ENCODE results near the gene GBA2.

GRCh38 chr9:35698231-35698630, 50.8 kb downstream of the GBA2 start:
- no peak for TF ChIP-seq CTCF (IDR thresholded peaks at IDR 0.05)
- TF ChIP-seq POLR2A (IDR thresholded peaks at IDR 0.05), result no peak
